Erythroblast (primary cell): ENCODE results near the gene GPR137B.

Experiments
- DNase-seq, 2 experiments: peaks; one replicate each; lab custom pipeline; 2025; lab: John Stamatoyannopoulos, UW
- GATA1 ChIP-seq: IDR thresholded peaks from 2 replicates; pipeline ENCODE4 v1.6.1; 2011; ENCODE audit warnings: low read depth, mild to moderate bottlenecking, control low read depth, low read length, moderate library complexity
- POLR2A ChIP-seq: IDR thresholded peaks from 2 replicates; pipeline ENCODE4 v1.6.1; 2011; ENCODE audit warnings: mild to moderate bottlenecking, low read length

Gene GPR137B

DNA sequence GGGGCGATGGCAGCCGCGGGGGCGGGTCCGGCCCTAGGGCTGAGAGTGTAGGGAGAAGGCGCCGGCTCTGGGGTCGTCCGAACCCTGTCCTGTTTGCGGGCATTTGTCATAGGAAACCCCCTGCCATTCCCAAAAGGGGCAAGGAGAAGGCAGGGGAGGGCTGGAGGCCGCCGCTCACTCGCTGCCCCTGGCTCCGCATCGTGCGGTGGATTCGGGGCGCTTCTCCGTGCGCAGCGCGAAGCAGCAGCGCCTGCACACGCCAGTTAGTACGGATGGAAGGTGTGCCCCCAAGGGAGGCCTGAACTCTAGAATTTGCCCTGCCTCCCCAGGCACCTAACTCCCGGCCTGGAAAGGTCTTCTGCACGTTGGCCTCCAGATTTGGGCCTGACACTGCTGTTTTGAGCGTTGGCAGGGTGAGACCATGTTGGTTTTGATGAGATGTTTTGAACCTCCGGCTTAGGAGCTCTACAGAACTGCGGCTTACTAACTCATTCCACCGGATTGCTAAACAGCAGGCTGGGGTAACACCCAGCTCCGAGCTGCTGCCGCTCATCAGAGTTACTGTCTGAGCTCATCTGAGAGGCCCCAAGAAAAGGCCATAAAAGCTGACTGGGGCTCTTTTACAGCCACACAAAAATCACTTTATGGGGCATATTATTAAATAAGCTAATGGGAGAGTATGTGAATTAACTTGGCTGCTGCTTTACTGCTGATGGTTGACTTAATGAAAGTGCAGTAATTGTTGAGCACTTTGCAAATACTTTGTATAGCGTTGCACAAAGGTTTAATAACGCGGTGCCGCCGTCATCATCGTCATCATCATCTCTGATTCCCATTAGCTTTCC is 987 bp downstream of the GPR137B start:
- TF ChIP-seq GATA1: no peak
- TF ChIP-seq POLR2A: no peak
- peak; percentile 31 to 42 for DNase-seq

DNA sequence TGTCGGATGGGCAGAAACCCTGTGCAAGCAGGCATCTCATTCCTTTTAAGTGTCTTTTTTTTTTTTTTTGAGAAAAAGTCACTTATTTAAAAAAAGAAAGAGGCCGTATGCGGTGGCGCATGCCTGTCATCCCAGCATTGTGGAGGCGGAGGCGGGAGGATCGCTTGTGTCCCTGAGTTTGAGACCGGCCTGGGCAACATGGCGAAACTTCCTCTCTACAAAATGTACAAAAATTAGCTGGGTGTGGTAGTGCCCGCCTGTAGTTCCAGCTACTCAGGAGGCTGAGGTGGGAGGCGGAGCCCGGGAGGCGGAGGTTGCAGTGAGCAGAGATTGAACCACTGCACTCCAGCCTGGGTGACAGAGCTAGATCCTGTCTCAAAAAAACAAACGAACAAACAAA is 1.7 kb downstream of the GPR137B start:
- no peak for DNase-seq
- no peak for TF ChIP-seq POLR2A
- no peak for TF ChIP-seq GATA1

DNA sequence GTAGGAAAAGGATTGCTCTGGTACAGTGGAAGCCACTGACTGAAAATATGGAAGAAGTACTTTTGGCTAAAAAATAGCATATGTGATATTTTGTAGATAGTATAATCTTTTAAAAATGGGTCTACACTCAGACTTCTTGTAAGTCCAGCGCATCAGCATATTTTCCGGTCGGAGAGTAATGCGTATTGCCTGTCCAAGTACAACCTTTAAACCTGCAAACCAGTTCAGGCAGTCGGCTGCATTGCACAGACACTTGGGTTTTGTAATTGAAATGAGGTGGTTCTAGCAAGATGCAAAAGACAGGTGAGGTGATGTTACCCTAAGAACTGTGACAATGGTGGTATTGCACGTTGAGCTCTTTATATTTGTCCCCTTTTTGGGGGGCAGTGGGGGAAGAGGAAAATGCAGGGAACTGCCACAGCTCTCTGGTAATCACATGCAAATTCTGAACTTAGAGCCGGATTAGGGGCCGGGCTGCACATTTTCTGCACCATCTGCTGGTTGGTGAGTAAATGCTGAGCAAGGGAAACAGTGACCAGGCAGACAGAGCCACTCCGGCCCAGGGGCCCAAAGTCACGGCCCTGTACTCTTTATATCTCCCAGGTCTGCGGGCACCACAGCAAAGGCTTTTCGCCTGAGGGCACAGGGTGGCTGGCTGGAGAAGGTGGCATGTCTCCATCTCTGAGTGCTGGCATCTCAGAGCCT is 2.3 kb downstream of the GPR137B start:
- no peak for DNase-seq
- TF ChIP-seq GATA1: no peak
- no peak for TF ChIP-seq POLR2A

DNA sequence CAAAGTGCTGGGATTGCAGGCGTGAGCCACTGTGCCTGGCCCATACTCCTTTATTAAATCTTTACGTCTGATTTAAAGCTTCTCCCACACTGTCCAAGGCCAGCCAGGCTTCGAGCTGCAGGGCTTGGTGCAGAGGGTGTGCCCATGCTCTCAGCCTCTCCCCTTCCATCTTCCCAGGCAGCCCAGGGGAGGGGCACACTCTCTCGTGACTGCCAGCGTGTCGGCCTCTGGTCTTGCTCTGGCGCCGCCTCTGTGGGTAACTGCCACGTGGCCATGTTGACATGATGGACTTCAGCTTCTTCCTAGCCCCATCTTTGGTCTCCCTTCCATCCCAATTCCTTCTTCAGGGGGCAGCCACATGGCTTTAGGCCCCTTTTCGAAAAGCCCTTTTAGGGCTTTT is 4.7 kb downstream of the GPR137B start:
- no peak for DNase-seq
- no peak for TF ChIP-seq POLR2A
- no peak for TF ChIP-seq GATA1

DNA sequence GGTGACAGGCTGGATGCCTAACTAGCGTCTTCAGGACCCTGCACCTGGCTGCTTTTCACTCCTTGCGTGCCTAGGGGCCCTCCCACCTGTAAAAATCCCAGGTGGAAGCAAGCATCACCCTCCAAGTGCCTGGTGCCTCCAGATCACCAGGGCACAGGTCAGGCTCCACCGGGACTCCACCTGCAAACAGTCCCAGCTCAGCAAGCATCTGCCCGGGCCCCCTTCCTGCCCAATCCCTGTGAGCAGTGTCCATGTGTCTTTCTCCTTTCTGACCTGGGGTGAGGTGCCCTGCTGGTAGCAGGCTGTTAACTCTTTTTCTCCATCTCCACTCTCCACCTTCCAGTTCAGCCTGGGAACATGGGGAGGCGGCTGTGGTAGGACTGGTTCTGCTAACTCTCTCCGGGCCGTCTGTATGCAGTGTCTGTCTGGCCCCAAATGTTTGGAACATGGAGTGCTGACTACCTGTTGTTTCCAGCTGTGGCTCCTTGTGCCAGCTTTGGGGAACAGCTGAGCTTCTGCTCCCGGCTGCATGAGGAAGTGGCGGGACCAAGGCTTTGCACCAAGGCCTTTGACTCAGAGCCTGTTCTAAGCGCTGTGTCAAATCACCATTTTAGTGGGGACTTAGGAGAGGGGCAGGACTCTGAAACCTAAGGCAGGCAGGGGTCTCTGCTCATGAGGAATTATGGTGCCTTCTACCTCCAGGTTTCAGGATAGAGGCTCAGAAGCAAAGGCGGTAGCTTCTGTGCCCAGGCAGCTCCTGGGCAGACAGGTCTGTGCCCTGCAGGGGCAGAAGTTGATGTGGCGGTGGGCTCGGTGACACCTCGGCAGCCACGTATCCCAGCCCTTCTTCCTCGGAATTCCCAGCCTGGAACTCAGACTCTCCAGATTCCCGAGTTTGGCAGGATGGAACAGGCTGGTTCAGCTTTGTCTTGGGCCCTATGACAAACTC is 5.5 kb downstream of the GPR137B start:
- DNase-seq: no peak
- TF ChIP-seq GATA1 (no peak), POLR2A (no peak)

GRCh38 chr1:236148470-236148845 is 6.1 kb downstream of the GPR137B start:
- no peak for DNase-seq
- TF ChIP-seq GATA1 (no peak), POLR2A (no peak)

- DNase-seq: no peak
- no peak for TF ChIP-seq POLR2A
- no peak for TF ChIP-seq GATA1
Observed at GRCh38 chr1:236149003-236149595, 6.8 kb downstream of the GPR137B start.

DNA sequence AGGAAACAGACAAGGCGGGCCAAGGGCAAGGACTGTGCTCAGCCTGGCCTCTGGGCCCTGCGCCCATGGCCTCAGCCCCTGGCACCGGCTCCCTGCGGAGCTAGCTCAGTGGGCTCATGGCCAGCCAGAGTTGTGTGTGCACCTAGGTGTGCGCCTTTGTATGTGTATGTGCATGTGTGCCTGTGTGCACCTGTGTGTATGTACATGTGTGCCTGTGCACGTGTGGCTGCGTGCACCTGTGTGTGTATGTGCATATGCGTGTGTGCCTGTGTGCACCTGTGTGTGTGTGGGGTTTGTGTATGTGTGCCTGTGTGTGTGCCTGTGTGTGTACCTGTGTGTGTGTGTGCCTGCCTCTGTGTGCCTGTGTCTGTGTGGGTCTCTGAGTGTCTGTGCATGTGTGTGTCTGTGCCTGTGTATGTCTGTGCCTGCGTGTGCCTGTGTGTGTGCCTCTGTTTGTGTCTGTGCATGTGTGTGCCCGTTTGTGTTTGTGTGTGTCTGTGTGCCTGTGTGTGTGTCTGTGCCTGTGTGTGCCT is 7.4 kb downstream of the GPR137B start:
- TF ChIP-seq POLR2A: no peak
- TF ChIP-seq GATA1: no peak
- no peak for DNase-seq

- DNase-seq: no peak
- TF ChIP-seq POLR2A (no peak), GATA1 (no peak)
Observed at GRCh38 chr1:236150311-236150955, 8.1 kb downstream of the GPR137B start.

DNA sequence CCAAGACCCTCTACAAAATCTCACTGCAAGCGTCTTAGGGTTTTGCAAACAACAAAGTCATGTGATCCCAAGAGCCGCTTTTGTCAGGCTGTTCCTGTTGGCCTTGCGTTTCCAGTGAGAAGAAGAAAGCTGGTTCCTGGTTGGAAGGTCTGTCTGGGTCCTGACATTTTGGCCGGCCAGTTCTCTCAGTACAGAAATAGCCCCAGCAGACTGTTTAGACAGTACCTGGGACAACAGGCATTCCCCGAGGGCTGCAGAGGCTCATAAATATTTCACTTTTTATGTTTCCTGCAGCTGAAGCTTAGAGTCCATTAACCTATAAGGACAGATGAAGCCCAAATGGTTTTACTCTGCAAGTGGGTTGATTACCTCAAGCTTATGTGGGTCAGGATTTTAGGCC is 8.6 kb downstream of the GPR137B start:
- TF ChIP-seq GATA1: no peak
- no peak for TF ChIP-seq POLR2A
- DNase-seq: no peak

DNA sequence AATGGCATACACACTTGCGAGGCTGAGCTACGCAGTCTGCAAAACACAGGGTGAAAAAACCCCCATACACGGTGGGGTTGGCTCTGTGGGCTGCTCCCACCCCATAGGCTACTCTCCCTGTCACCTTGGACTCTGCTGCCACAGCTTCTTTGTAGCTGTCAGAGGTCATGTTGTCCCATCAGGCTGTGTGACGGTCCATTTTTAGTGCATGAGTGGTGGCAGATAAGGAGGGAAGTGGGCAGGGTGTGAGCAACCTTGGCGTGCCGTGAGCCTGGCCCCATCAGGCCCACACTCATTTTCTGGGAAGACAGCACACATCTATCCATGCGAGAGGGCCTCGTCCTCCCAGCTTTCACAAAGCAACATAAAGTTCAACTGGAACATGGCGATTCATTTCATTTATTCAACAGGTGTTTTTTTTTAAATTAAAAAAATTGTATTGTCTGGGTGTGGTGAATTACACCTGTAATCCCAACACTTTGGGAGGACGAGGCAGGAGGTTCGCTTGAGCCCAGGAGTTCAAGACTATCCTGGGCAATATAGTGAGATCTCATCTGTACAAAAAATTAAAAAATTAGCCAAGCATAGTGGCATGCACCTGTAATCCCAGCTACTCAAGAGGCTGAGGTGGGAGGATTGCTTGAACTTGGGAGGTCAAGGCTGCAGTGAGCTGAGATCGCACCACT is 9.5 kb downstream of the GPR137B start:
- DNase-seq: no peak
- TF ChIP-seq GATA1 (no peak), POLR2A (no peak)

DNA sequence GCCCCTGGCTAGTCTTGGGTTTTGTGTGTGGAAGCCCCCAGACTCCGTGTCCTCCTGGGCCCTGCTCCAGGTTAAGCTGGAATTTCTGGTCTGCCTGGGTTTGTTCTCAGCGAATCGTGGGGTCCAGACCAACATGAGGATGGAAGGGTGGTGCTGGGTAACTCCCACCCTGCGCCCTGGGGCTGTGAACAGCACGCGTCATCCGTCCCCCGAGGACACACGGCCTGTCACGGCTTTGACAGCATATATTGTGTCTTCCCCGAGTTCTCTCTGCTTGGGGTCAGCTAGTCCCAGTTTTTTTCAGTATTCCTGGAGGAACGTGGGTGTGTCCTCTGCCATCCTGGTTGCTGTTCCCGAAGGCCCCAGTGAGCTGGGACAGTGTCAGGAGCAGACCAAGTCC is 11.8 kb downstream of the GPR137B start:
- DNase-seq: no peak
- TF ChIP-seq POLR2A (no peak), GATA1 (no peak)
